Keratinocyte (primary cell): ENCODE data around the gene GPRC5C.

Experiments used
- CTCF ChIP-seq, 3 experiments: IDR thresholded peaks in 1 of 3; conservative IDR thresholded peaks in 1 of 3; optimal IDR thresholded peaks in 1 of 3; 2 replicates in 2 of 3; 3 replicates in 1 of 3; pipeline versions ENCODE3 to v1.5.1; 2011; ENCODE audit warnings: low read length in 3 of 3, mild to moderate bottlenecking in 3 of 3, moderate library complexity in 2 of 3, control low read depth in 1 of 3, inconsistent platforms in 1 of 3; ENCODE audit not compliant: insufficient read depth in 2 of 3; ENCODE audit errors: extremely low read depth in 1 of 3
- EZH2 ChIP-seq: IDR thresholded peaks from one replicate; pipeline ENCODE4 v1.6.1; 2012; ENCODE audit warnings: inconsistent platforms, mild to moderate bottlenecking, low read length, moderate library complexity

- TF ChIP-seq CTCF (optimal IDR thresholded peaks at IDR 0.05 in 1 of 3, IDR thresholded peaks at IDR 0.05 in 1 of 3, conservative IDR thresholded peaks at IDR 0.05 in 1 of 3; ENCODE audit: extremely low read depth in 1 of 3, insufficient read depth in 2 of 3, low read length in 3 of 3) (no peak), EZH2 (no peak)
These were observed 25.9 kb downstream of the GPRC5C start for GRCh38 chr17:74457820-74458166.
